HepG2 (cell line): ENCODE measurements around the gene SLC13A3. TPM values are rescaled to one million over a fixed set of nuclear protein-coding genes. Genes with fewer than 3 reads are reported as not detected.

Experiments
- CENPT ChIP-seq: sonication (generic); formaldehyde crosslinking; IDR thresholded peaks from 2 replicates; pipeline ENCODE4 v1.8.0; 2022; ENCODE audit warnings: low read depth, mild to moderate bottlenecking, moderate library complexity, missing genetic modification reagents
- ETV5 ChIP-seq: IDR thresholded peaks from 2 replicates; pipeline ENCODE4 v1.6.1; 2018; ENCODE audit warnings: missing biosample characterization, missing genetic modification reagents, inconsistent platforms, borderline replicate concordance
- HIVEP1 ChIP-seq: sonication (generic); formaldehyde crosslinking; IDR thresholded peaks from 2 replicates; pipeline ENCODE4 v1.4.0; 2020; ENCODE audit warnings: mild to moderate bottlenecking, missing genetic modification reagents
- HOXD1 ChIP-seq: sonication (generic); formaldehyde crosslinking; IDR thresholded peaks from 2 replicates; pipeline ENCODE4 v1.5.0; 2020; ENCODE audit warnings: missing genetic modification reagents
- JDP2 ChIP-seq: sonication (generic); formaldehyde crosslinking; IDR thresholded peaks from 2 replicates; pipeline ENCODE4 v1.8.1; 2022; ENCODE audit warnings: missing genetic modification reagents, borderline replicate concordance
- KLF11 ChIP-seq: IDR thresholded peaks from 2 replicates; pipeline ENCODE4 v1.6.1; 2016; ENCODE audit warnings: missing compliant biosample characterization
- KLF12 ChIP-seq: sonication (generic); formaldehyde crosslinking; IDR thresholded peaks from 2 replicates; pipeline ENCODE4 v1.4.0; 2020; ENCODE audit warnings: missing genetic modification reagents, borderline replicate concordance
- NFATC3 ChIP-seq: sonication (generic); formaldehyde crosslinking; IDR thresholded peaks from 2 replicates; pipeline ENCODE4 v1.5.1; 2020; ENCODE audit warnings: mild to moderate bottlenecking, missing genetic modification reagents
- REPIN1 ChIP-seq: sonication (generic); formaldehyde crosslinking; IDR thresholded peaks from 2 replicates; pipeline ENCODE4 v1.8.0; 2022; ENCODE audit warnings: missing genetic modification reagents, low read depth, mild to moderate bottlenecking, borderline replicate concordance
- SAFB2 ChIP-seq: sonication (generic); formaldehyde crosslinking; IDR thresholded peaks from 2 replicates; pipeline ENCODE4 v1.5.1; 2020; ENCODE audit warnings: missing genetic modification reagents, low read depth, mild to moderate bottlenecking, borderline replicate concordance
- SNAPC2 ChIP-seq: sonication (generic); formaldehyde crosslinking; IDR thresholded peaks from 2 replicates; pipeline ENCODE4 v1.8.1; 2022; ENCODE audit warnings: mild to moderate bottlenecking, missing genetic modification reagents
- ZFYVE20 ChIP-seq: sonication (generic); formaldehyde crosslinking; IDR thresholded peaks from 2 replicates; pipeline ENCODE4 v1.8.0; 2023; ENCODE audit warnings: low read depth, mild to moderate bottlenecking, moderate library complexity, missing genetic modification reagents, borderline replicate concordance
- ZNF350 ChIP-seq: sonication (generic); formaldehyde crosslinking; IDR thresholded peaks from 2 replicates; pipeline ENCODE4 v1.4.0; 2020; ENCODE audit warnings: mild to moderate bottlenecking, low read depth, missing genetic modification reagents, borderline replicate concordance
- ZNF446 ChIP-seq: sonication (generic); formaldehyde crosslinking; IDR thresholded peaks from 2 replicates; pipeline ENCODE4 v1.5.0; 2020; ENCODE audit warnings: mild to moderate bottlenecking, missing genetic modification reagents
- ZNF496 ChIP-seq: sonication (generic); formaldehyde crosslinking; IDR thresholded peaks from 2 replicates; pipeline ENCODE4 v1.8.1; 2023; ENCODE audit warnings: mild to moderate bottlenecking, moderate library complexity, missing genetic modification reagents; ENCODE audit not compliant: insufficient replicate concordance
- ZSCAN9 ChIP-seq: IDR thresholded peaks from 2 replicates; pipeline ENCODE4 v1.6.1; 2016; ENCODE audit warnings: borderline replicate concordance
- polyA plus RNA-seq, 8 experiments: library from polyadenylated mRNA; depleted of rRNA in 3 of 8; stranded (reverse) in 7 of 8; unstranded in 1 of 8; fragments of >200 nt; fragmentation: Illumina TruSeq in 4 of 8; extraction: Trizol in 4 of 8; gene quantifications; 2 replicates each; pipeline versions ENCODE4 v1.2.1 to v1.2.3, GENCODE V29; 2011 to 2016; ENCODE audit warnings: low read depth in 4 of 8, missing spikeins in 1 of 8, mixed read lengths in 1 of 8; ENCODE audit not compliant: insufficient read depth in 1 of 8
- total RNA-seq, 5 experiments: library from RNA; depleted of rRNA; stranded (reverse); fragments of >200 nt; fragmentation: Illumina TruSeq; extraction: Trizol; gene quantifications; 2 replicates each; pipeline ENCODE4 v1.2.3, GENCODE V29; 2016; ENCODE audit warnings: low read depth in 1 of 5
- TF ChIP-seq, protein P1 (sequence below): sonication (generic); formaldehyde crosslinking; IDR thresholded peaks from 2 replicates; pipeline ENCODE4 v1.8.0; 2022; ENCODE audit warnings: mild to moderate bottlenecking, missing genetic modification reagents, moderate library complexity
- TF ChIP-seq, protein P2 (sequence below): IDR thresholded peaks from 2 replicates; pipeline ENCODE4 v1.6.1; 2016
- TF ChIP-seq, protein P3 (sequence below): IDR thresholded peaks from 2 replicates; pipeline ENCODE4 v1.6.1; 2016; ENCODE audit warnings: missing genetic modification reagents, missing compliant biosample characterization
- TF ChIP-seq, protein P4 (sequence below): sonication (generic); formaldehyde crosslinking; conservative IDR thresholded peaks from 2 replicates; pipeline ENCODE4 v1.8.0; 2022; ENCODE audit warnings: missing genetic modification reagents
- TF ChIP-seq, protein P5 (sequence below): sonication (generic); formaldehyde crosslinking; conservative IDR thresholded peaks from 2 replicates; pipeline ENCODE4 v1.4.0; 2020; ENCODE audit warnings: mild to moderate bottlenecking, missing genetic modification reagents, moderate library complexity

SLC13A3 gene
- total and polyA plus RNA-seq, 2 of the 13 experiments (the other 11 are each of a cell fraction or from before 2014, with no cell fraction given): 66.5 to 76.0 TPM

DNA sequence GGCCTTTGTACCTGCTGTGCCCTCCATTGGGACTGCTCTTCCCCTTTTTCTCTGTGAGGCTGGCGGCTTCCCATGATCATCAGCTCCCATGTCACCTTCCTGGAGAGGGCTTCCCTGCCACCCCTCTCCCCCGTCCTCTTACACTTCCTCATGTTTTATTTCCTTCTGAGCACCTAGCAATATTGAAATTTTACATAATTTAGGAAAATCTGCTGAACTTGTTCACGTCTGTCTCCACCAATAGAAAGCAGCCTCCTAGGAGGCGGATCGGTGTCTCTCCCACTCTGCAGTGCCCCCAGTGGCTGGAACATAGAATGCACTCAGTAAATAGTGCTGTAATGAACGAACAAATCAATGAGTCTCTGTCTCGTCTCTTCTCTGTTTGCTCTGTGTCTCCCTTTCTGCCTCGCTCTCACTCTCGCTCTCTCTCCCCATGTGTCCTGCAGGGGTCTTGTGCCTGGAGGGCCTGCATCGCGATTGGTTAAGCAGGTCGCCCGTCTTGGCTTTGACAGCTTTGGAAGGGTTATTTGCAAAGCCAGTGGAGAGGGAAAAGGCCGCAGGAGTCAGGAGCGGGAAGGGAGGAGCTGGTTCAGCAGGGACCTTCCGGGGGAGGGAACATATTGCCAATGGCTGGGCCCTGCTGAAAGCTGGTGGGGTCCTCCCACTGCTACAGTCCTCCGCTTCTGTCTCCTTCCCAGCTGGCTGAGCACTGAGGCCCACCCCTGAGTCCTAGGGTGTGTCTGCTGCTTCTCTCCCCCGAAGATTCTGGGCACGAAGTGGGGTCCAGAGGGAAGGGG lies 88.7 kb downstream of the SLC13A3 start (continued):
- TF ChIP-seq HOXD1 (CRISPR knock-in tag) (no peak), ZNF446 (no peak), ETV5 (peak; percentile 12), SNAPC2 (CRISPR knock-in tag) (no peak), HIVEP1 (CRISPR knock-in tag) (no peak), ZNF496 (CRISPR knock-in tag) (no peak), NFATC3 (0 out of 2 replicates have a peak, but pooled peaks have one; percentile 28), JDP2 (CRISPR knock-in tag) (no peak), KLF11 (CRISPR knock-in tag) (no peak), ZSCAN9 (no peak), ZNF350 (CRISPR knock-in tag) (no peak; the same call in 1 of the 2 replicates), SAFB2 (no peak), KLF12 (CRISPR knock-in tag) (no peak), ZFYVE20 (CRISPR knock-in tag) (no peak; the same call in 1 of the 2 replicates), REPIN1 (CRISPR knock-in tag) (peak; percentile 58), CENPT (CRISPR knock-in tag) (no peak)
- TF ChIP-seq, protein P1, sequence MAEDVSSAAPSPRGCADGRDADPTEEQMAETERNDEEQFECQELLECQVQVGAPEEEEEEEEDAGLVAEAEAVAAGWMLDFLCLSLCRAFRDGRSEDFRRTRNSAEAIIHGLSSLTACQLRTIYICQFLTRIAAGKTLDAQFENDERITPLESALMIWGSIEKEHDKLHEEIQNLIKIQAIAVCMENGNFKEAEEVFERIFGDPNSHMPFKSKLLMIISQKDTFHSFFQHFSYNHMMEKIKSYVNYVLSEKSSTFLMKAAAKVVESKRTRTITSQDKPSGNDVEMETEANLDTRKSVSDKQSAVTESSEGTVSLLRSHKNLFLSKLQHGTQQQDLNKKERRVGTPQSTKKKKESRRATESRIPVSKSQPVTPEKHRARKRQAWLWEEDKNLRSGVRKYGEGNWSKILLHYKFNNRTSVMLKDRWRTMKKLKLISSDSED: no peak
- TF ChIP-seq, protein P2, sequence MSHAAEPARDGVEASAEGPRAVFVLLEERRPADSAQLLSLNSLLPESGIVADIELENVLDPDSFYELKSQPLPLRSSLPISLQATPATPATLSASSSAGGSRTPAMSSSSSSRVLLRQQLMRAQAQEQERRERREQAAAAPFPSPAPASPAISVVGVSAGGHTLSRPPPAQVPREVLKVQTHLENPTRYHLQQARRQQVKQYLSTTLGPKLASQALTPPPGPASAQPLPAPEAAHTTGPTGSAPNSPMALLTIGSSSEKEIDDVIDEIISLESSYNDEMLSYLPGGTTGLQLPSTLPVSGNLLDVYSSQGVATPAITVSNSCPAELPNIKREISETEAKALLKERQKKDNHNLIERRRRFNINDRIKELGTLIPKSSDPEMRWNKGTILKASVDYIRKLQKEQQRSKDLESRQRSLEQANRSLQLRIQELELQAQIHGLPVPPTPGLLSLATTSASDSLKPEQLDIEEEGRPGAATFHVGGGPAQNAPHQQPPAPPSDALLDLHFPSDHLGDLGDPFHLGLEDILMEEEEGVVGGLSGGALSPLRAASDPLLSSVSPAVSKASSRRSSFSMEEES (CRISPR knock-in tag): peak; percentile 46
- TF ChIP-seq, protein P3, sequence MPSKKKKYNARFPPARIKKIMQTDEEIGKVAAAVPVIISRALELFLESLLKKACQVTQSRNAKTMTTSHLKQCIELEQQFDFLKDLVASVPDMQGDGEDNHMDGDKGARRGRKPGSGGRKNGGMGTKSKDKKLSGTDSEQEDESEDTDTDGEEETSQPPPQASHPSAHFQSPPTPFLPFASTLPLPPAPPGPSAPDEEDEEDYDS (CRISPR knock-in tag): no peak; the same call in 1 of the 2 replicates
- TF ChIP-seq, protein P4, sequence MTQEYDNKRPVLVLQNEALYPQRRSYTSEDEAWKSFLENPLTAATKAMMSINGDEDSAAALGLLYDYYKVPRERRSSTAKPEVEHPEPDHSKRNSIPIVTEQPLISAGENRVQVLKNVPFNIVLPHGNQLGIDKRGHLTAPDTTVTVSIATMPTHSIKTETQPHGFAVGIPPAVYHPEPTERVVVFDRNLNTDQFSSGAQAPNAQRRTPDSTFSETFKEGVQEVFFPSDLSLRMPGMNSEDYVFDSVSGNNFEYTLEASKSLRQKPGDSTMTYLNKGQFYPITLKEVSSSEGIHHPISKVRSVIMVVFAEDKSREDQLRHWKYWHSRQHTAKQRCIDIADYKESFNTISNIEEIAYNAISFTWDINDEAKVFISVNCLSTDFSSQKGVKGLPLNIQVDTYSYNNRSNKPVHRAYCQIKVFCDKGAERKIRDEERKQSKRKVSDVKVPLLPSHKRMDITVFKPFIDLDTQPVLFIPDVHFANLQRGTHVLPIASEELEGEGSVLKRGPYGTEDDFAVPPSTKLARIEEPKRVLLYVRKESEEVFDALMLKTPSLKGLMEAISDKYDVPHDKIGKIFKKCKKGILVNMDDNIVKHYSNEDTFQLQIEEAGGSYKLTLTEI: no peak
- TF ChIP-seq, protein P5, sequence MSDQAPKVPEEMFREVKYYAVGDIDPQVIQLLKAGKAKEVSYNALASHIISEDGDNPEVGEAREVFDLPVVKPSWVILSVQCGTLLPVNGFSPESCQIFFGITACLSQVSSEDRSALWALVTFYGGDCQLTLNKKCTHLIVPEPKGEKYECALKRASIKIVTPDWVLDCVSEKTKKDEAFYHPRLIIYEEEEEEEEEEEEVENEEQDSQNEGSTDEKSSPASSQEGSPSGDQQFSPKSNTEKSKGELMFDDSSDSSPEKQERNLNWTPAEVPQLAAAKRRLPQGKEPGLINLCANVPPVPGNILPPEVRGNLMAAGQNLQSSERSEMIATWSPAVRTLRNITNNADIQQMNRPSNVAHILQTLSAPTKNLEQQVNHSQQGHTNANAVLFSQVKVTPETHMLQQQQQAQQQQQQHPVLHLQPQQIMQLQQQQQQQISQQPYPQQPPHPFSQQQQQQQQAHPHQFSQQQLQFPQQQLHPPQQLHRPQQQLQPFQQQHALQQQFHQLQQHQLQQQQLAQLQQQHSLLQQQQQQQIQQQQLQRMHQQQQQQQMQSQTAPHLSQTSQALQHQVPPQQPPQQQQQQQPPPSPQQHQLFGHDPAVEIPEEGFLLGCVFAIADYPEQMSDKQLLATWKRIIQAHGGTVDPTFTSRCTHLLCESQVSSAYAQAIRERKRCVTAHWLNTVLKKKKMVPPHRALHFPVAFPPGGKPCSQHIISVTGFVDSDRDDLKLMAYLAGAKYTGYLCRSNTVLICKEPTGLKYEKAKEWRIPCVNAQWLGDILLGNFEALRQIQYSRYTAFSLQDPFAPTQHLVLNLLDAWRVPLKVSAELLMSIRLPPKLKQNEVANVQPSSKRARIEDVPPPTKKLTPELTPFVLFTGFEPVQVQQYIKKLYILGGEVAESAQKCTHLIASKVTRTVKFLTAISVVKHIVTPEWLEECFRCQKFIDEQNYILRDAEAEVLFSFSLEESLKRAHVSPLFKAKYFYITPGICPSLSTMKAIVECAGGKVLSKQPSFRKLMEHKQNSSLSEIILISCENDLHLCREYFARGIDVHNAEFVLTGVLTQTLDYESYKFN (CRISPR knock-in tag): peak; percentile 22; the same call in 1 of the 2 replicates
